Activated T-cell treated with anti-CD3 and anti-CD28 coated beads, Interleukin-2, amount 50 U/mL, for 4 hours (primary cell): ENCODE data around the gene KIDINS220. TPM values are rescaled to one million over a fixed set of nuclear protein-coding genes. Genes with fewer than 3 reads are reported as not detected.

Source experiments
- ATAC-seq, 2 donors: fragments of 200-7000 bp; cut with Tn5 transposase; one replicate each; pipeline ENCODE4 v1.10.0; 2021
- DNase-seq: peaks from one replicate; pipeline ENCODE4 v3.0.0-alpha.2; 2020
- H3K27me3 Mint-ChIP-seq: one replicate; pipeline ENCODE4 v1.8.0; 2021; ENCODE audit warnings: low read depth, mixed read lengths
- H3K36me3 Mint-ChIP-seq: one replicate; pipeline ENCODE4 v1.8.0; 2022; ENCODE audit warnings: mixed read lengths; ENCODE audit not compliant: insufficient read depth
- H3K4me1 Mint-ChIP-seq: one replicate; pipeline ENCODE4 v1.8.0; 2021; ENCODE audit warnings: low read depth, mixed read lengths
- H3K4me3 Mint-ChIP-seq: one replicate; pipeline ENCODE4 v1.8.0; 2021; ENCODE audit warnings: mild to moderate bottlenecking, moderate library complexity, mixed read lengths
- H3K9me3 Mint-ChIP-seq: one replicate; pipeline ENCODE4 v1.8.0; 2021; ENCODE audit warnings: mixed read lengths
- total RNA-seq, 3 donors: library from RNA; stranded (reverse); gene quantifications; one replicate each; pipeline ENCODE4 v1.2.1, GENCODE V29; 2021

Gene KIDINS220
- total RNA-seq, 3 donors from 2014 or later, result 23.2 to 29.6 (median 27.4) TPM

- Mint-ChIP-seq H3K27me3 (no peaks in the 10 kb centered on the region), H3K9me3 (no peaks in the 10 kb centered on the region), H3K36me3 (peaks cover 64% of the 10 kb centered on the region), H3K4me1 (peaks cover 4% of the 10 kb centered on the region), H3K4me3 (no peak overlapping the region)
- ATAC-seq (no peak), DNase-seq (no peak)
Observed at GRCh38 chr2:8779795-8780671, 57.4 kb downstream of the KIDINS220 start.

GRCh38 chr2:8774371-8774770 lies 63.0 kb downstream of the KIDINS220 start:
- H3K36me3 Mint-ChIP-seq, result peaks cover 43% of the 10 kb centered on the region
- DNase-seq (no peak), ATAC-seq (no peak)
- no peak overlapping the region for H3K4me3 Mint-ChIP-seq
- no peaks in the 10 kb centered on the region for H3K4me1 Mint-ChIP-seq
- no peaks in the 10 kb centered on the region for H3K9me3 Mint-ChIP-seq
- no peaks in the 10 kb centered on the region for H3K27me3 Mint-ChIP-seq

- DNase-seq (no peak), ATAC-seq (no peak)
- no peaks in the 10 kb centered on the region for H3K27me3 Mint-ChIP-seq
- peaks cover 41% of the 10 kb centered on the region for H3K36me3 Mint-ChIP-seq
- no peaks in the 10 kb centered on the region for H3K4me1 Mint-ChIP-seq
- no peak overlapping the region for H3K4me3 Mint-ChIP-seq
- no peaks in the 10 kb centered on the region for H3K9me3 Mint-ChIP-seq
Observed at GRCh38 chr2:8767324-8767723, 70.1 kb downstream of the KIDINS220 start.

GRCh38 chr2:8761529-8762164 lies 75.8 kb downstream of the KIDINS220 start:
- Mint-ChIP-seq H3K4me3 (no peak overlapping the region), H3K4me1 (no peaks in the 10 kb centered on the region), H3K9me3 (peaks cover 3% of the 10 kb centered on the region), H3K27me3 (no peaks in the 10 kb centered on the region), H3K36me3 (peaks cover 53% of the 10 kb centered on the region)
- ATAC-seq (no peak), DNase-seq (no peak)

GRCh38 chr2:8756716-8757115 lies 80.7 kb downstream of the KIDINS220 start:
- Mint-ChIP-seq H3K27me3 (no peaks in the 10 kb centered on the region), H3K4me3 (no peak overlapping the region), H3K36me3 (peaks cover 43% of the 10 kb centered on the region), H3K9me3 (peaks cover 7% of the 10 kb centered on the region), H3K4me1 (no peaks in the 10 kb centered on the region)
- ATAC-seq, result no peak
- DNase-seq, result no peak

- ATAC-seq (no peak), DNase-seq (no peak)
- Mint-ChIP-seq H3K9me3 (peaks cover 7% of the 10 kb centered on the region), H3K36me3 (peaks cover 43% of the 10 kb centered on the region), H3K4me3 (no peak overlapping the region), H3K4me1 (no peaks in the 10 kb centered on the region), H3K27me3 (no peaks in the 10 kb centered on the region)
Observed at GRCh38 chr2:8756230-8756629, 81.2 kb downstream of the KIDINS220 start.

GRCh38 chr2:8754106-8754776 lies 83.2 kb downstream of the KIDINS220 start:
- H3K4me1 Mint-ChIP-seq, result no peaks in the 10 kb centered on the region
- H3K36me3 Mint-ChIP-seq, result peaks cover 37% of the 10 kb centered on the region
- H3K27me3 Mint-ChIP-seq, result no peaks in the 10 kb centered on the region
- H3K9me3 Mint-ChIP-seq, result peaks cover 7% of the 10 kb centered on the region
- no peak overlapping the region for H3K4me3 Mint-ChIP-seq
- DNase-seq (no peak), ATAC-seq (no peak)

- peaks cover 31% of the 10 kb centered on the region for H3K36me3 Mint-ChIP-seq
- no peak for DNase-seq
Observed at GRCh38 chr2:8753609-8754008, 83.8 kb downstream of the KIDINS220 start.

GRCh38 chr2:8752385-8752784 lies 85.0 kb downstream of the KIDINS220 start:
- Mint-ChIP-seq H3K36me3 (peaks cover 22% of the 10 kb centered on the region), H3K9me3 (peaks cover 7% of the 10 kb centered on the region), H3K27me3 (no peaks in the 10 kb centered on the region), H3K4me3 (no peak overlapping the region), H3K4me1 (no peaks in the 10 kb centered on the region)
- DNase-seq (no peak), ATAC-seq (no peak)

More at GRCh38 chr2:8753609-8754008, 83.8 kb downstream of the KIDINS220 start:
- H3K4me1 Mint-ChIP-seq, result no peaks in the 10 kb centered on the region
- no peak for ATAC-seq
- H3K27me3 Mint-ChIP-seq, result no peaks in the 10 kb centered on the region
- H3K4me3 Mint-ChIP-seq, result no peak overlapping the region
- H3K9me3 Mint-ChIP-seq, result peaks cover 7% of the 10 kb centered on the region

- ATAC-seq (no peak), DNase-seq (no peak)
- Mint-ChIP-seq H3K27me3 (no peaks in the 10 kb centered on the region), H3K36me3 (peaks cover 11% of the 10 kb centered on the region), H3K9me3 (no peaks in the 10 kb centered on the region), H3K4me1 (no peaks in the 10 kb centered on the region), H3K4me3 (no peak overlapping the region)
Observed at GRCh38 chr2:8750221-8750620, 87.2 kb downstream of the KIDINS220 start.

- Mint-ChIP-seq H3K4me3 (no peak overlapping the region), H3K9me3 (no peaks in the 10 kb centered on the region), H3K4me1 (no peaks in the 10 kb centered on the region), H3K27me3 (no peaks in the 10 kb centered on the region), H3K36me3 (peaks cover 10% of the 10 kb centered on the region)
- no peak for ATAC-seq
- no peak for DNase-seq
Observed at GRCh38 chr2:8743261-8743660, 94.2 kb downstream of the KIDINS220 start.

GRCh38 chr2:8740136-8740535 lies 97.3 kb downstream of the KIDINS220 start:
- H3K4me1 Mint-ChIP-seq, result no peaks in the 10 kb centered on the region
- ATAC-seq (no peak), DNase-seq (no peak)
- H3K4me3 Mint-ChIP-seq, result no peak overlapping the region
- H3K36me3 Mint-ChIP-seq, result peaks cover 10% of the 10 kb centered on the region
- no peaks in the 10 kb centered on the region for H3K27me3 Mint-ChIP-seq
- no peaks in the 10 kb centered on the region for H3K9me3 Mint-ChIP-seq

GRCh38 chr2:8737571-8738175 lies 99.7 kb downstream of the KIDINS220 start:
- peaks cover 17% of the 10 kb centered on the region for H3K36me3 Mint-ChIP-seq
- DNase-seq, result no peak
- no peak overlapping the region for H3K4me3 Mint-ChIP-seq
- no peaks in the 10 kb centered on the region for H3K4me1 Mint-ChIP-seq
- no peaks in the 10 kb centered on the region for H3K9me3 Mint-ChIP-seq
- no peaks in the 10 kb centered on the region for H3K27me3 Mint-ChIP-seq
- no peak for ATAC-seq

GRCh38 chr2:8732601-8733000 lies 104.8 kb downstream of the KIDINS220 start:
- no peak for DNase-seq
- Mint-ChIP-seq H3K36me3 (peaks cover 51% of the 10 kb centered on the region), H3K27me3 (no peaks in the 10 kb centered on the region), H3K9me3 (no peaks in the 10 kb centered on the region), H3K4me1 (no peaks in the 10 kb centered on the region), H3K4me3 (no peak overlapping the region)
- ATAC-seq, result no peak
